NCI-H2029 (cell line): Measurements from ENCODE around the gene GFM2.
"Not testable (repeated sequence)": the region's sequence is repeated elsewhere in the genome, so short reads cannot be mapped to it uniquely, and the experiment has no call there.

Experiments used
- DNase-seq: peaks from one replicate; lab custom pipeline; 2025; lab: John Stamatoyannopoulos, UW

The GFM2 gene

GRCh38 chr5:74766849-74767578, at the start of gene GFM2, which contains the start of gene NSA2:
GFM2 (minus strand) TSS chr5:74767117; CDS start chr5:74763742, 3,375 bp downstream.
NSA2 (plus strand) TSS chr5:74767249; CDS start chr5:74767361, 112 bp downstream.
- peak; percentile 93 for DNase-seq

GRCh38 chr5:74810915-74811314, 44.0 kb upstream of the GFM2 start:
- no peak for DNase-seq

- no peak for DNase-seq
Measured at GRCh38 chr5:74801941-74802340, 35.0 kb upstream of the GFM2 start.

- DNase-seq, result no peak
Measured at GRCh38 chr5:74801197-74801596, 34.3 kb upstream of the GFM2 start.

- no peak for DNase-seq
Measured at GRCh38 chr5:74798977-74799911, 32.3 kb upstream of the GFM2 start.

GRCh38 chr5:74791669-74792068, 24.8 kb upstream of the GFM2 start:
- DNase-seq, result not testable (repeated sequence)

GRCh38 chr5:74787424-74787823, 20.5 kb upstream of the GFM2 start:
- DNase-seq, result no peak

- no peak for DNase-seq
Measured at GRCh38 chr5:74786851-74787250, 19.9 kb upstream of the GFM2 start.

GRCh38 chr5:74778609-74779008, 11.7 kb upstream of the GFM2 start:
- no peak for DNase-seq

- DNase-seq, result no peak
Measured at GRCh38 chr5:74772359-74772758, 5.4 kb upstream of the GFM2 start.

GRCh38 chr5:74767579-74767913, 629 bp upstream of the GFM2 start:
- DNase-seq, result no peak

GRCh38 chr5:74766418-74766848, 484 bp downstream of the GFM2 start:
- peak; percentile 17 for DNase-seq

GRCh38 chr5:74765929-74766328, 988 bp downstream of the GFM2 start:
- no peak for DNase-seq

GRCh38 chr5:74765201-74765600, 1.7 kb downstream of the GFM2 start:
- DNase-seq, result no peak

- DNase-seq, result no peak
Measured at GRCh38 chr5:74763504-74763903, 3.4 kb downstream of the GFM2 start.

- no peak for DNase-seq
Measured at GRCh38 chr5:74762599-74762998, 4.3 kb downstream of the GFM2 start.

GRCh38 chr5:74761241-74761640, 5.7 kb downstream of the GFM2 start:
- DNase-seq, result no peak

GRCh38 chr5:74748742-74749141, 18.2 kb downstream of the GFM2 start:
- not testable (repeated sequence) for DNase-seq

- DNase-seq, result no peak
Measured at GRCh38 chr5:74738406-74738805, 28.5 kb downstream of the GFM2 start.

- DNase-seq, result no peak
Measured at GRCh38 chr5:74736759-74737158, 30.2 kb downstream of the GFM2 start.

GRCh38 chr5:74725331-74725730, 41.6 kb downstream of the GFM2 start:
- DNase-seq, result no peak

GRCh38 chr5:74722271-74722670, 44.6 kb downstream of the GFM2 start:
- DNase-seq, result no peak

- peak; percentile 53 for DNase-seq
Measured at GRCh38 chr5:74717596-74717995, 49.3 kb downstream of the GFM2 start.
